ENCODE results near the gene BAX. TPM values are rescaled to one million over a fixed set of nuclear protein-coding genes. Genes with fewer than 3 reads are reported as not detected.
A peak's percentile ranks its signal among the peaks of the same experiment; 100 is the strongest.

The BAX gene
- total and polyA plus RNA-seq, 5 donors from 2014 or later: 47.9 to 92.8 (median 62.5) TPM

GRCh38 chr19:48985711-48986110 is 31.0 kb downstream of the BAX start:
- Histone ChIP-seq H3K4me3 (ENCODE audit: low read depth, low read length) (no peak overlapping the region), H3K27me3 (ENCODE audit: control insufficient read depth, insufficient read depth, low read length) (no peaks in the 10 kb centered on the region), H3K9me3 (ENCODE audit: control insufficient read depth in 2 of 2, low read length in 2 of 2) (no peaks in the 10 kb centered on the region), H3K4me1 (ENCODE audit: control insufficient read depth, insufficient read depth, low read length, poor library complexity, severe bottlenecking) (no peaks in the 10 kb centered on the region), H3K36me3 (ENCODE audit: control insufficient read depth, insufficient read depth, low read length) (peaks cover 12% of the 10 kb centered on the region), H3K27ac (ENCODE audit: insufficient read depth, low read length, poor library complexity, severe bottlenecking) (no peak overlapping the region)
- Mint-ChIP-seq H3K36me3 (peaks cover 34% of the 10 kb centered on the region), H3K4me3 (no peak overlapping the region), H3K27ac (no peak overlapping the region), H3K4me1 (peaks cover 0 to 14% (median 5%) of the 10 kb centered on the region in 4 donors), H3K27me3 (no peaks in the 10 kb centered on the region), H3K9me3 (no peaks in the 10 kb centered on the region)
- DNase-seq (no peak), ATAC-seq (ENCODE audit: low read depth in 2 of 2) (no peak)

DNA sequence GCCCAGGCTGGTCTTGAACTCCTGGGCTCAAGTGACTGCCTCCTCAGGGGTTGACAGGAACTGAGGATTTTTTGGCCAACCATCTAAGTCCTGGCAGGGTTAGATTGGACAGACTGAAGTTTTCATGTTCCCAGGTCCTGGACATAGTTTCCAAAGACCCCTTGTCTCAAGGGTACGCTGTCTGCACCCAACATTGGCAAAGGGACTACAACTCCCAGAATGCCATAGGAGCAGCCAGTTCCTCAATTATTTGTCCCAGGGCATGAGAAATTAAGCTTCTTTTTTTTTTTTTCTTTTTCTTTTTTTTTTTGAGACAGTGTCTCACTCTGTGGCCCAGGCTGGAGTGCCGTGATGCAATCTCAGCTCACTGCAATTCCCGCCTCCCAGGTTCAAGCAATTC is 31.5 kb downstream of the BAX start:
- peaks cover 0 to 19% (median 5%) of the 10 kb centered on the region in 4 donors for H3K4me1 Mint-ChIP-seq
- no peak overlapping the region for H3K4me3 Mint-ChIP-seq
- Histone ChIP-seq H3K27ac (ENCODE audit: insufficient read depth, low read length, poor library complexity, severe bottlenecking) (no peak overlapping the region), H3K27me3 (ENCODE audit: control insufficient read depth, insufficient read depth, low read length) (no peaks in the 10 kb centered on the region), H3K9me3 (ENCODE audit: control insufficient read depth in 2 of 2, low read length in 2 of 2) (no peaks in the 10 kb centered on the region), H3K4me1 (ENCODE audit: control insufficient read depth, insufficient read depth, low read length, poor library complexity, severe bottlenecking) (no peaks in the 10 kb centered on the region), H3K36me3 (ENCODE audit: control insufficient read depth, insufficient read depth, low read length) (peaks cover 12% of the 10 kb centered on the region), H3K4me3 (ENCODE audit: low read depth, low read length) (no peak overlapping the region)
- ATAC-seq (ENCODE audit: low read depth in 2 of 2): no peak
- H3K9me3 Mint-ChIP-seq: no peaks in the 10 kb centered on the region
- H3K36me3 Mint-ChIP-seq: peaks cover 34% of the 10 kb centered on the region
- H3K27me3 Mint-ChIP-seq: no peaks in the 10 kb centered on the region
- DNase-seq: no peak
- H3K27ac Mint-ChIP-seq: no peak overlapping the region

DNA sequence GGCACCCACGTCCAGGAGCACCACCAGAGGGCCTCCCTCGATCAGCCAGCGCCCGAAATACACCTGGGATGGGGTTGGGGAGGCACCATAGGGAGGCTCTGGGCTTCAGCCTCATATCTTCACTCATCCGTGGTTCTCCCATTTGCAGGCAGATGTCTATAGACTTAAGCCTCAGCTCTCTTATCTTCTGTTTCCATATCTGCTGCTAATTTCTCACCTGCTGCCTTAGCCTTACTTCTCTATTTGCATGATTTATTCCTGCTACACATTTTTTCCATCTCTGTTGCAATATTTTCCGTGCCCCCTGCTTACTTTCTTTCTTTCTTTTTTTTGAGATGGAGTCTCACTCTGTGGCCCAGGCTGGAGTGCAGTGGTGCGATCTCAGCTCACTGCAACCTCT is 32.6 kb downstream of the BAX start:
- H3K4me1 Mint-ChIP-seq: peaks cover 1 to 26% (median 8%) of the 10 kb centered on the region in 4 donors
- no peaks in the 10 kb centered on the region for H3K9me3 Mint-ChIP-seq
- no peaks in the 10 kb centered on the region for H3K27me3 Mint-ChIP-seq
- Histone ChIP-seq H3K4me3 (ENCODE audit: low read depth, low read length) (no peak overlapping the region), H3K27ac (ENCODE audit: insufficient read depth, low read length, poor library complexity, severe bottlenecking) (no peak overlapping the region), H3K27me3 (ENCODE audit: control insufficient read depth, insufficient read depth, low read length) (no peaks in the 10 kb centered on the region), H3K9me3 (ENCODE audit: control insufficient read depth in 2 of 2, low read length in 2 of 2) (no peaks in the 10 kb centered on the region), H3K36me3 (ENCODE audit: control insufficient read depth, insufficient read depth, low read length) (peaks cover 12% of the 10 kb centered on the region), H3K4me1 (ENCODE audit: control insufficient read depth, insufficient read depth, low read length, poor library complexity, severe bottlenecking) (peaks cover 11% of the 10 kb centered on the region)
- H3K4me3 Mint-ChIP-seq: peak overlapping the region in 1 of 4 donors; percentile 24
- no peak for DNase-seq
- peaks cover 25% of the 10 kb centered on the region for H3K36me3 Mint-ChIP-seq
- no peak for ATAC-seq (ENCODE audit: low read depth in 2 of 2)
- H3K27ac Mint-ChIP-seq: peak overlapping the region in 1 of 3 donors; percentile 36

DNA sequence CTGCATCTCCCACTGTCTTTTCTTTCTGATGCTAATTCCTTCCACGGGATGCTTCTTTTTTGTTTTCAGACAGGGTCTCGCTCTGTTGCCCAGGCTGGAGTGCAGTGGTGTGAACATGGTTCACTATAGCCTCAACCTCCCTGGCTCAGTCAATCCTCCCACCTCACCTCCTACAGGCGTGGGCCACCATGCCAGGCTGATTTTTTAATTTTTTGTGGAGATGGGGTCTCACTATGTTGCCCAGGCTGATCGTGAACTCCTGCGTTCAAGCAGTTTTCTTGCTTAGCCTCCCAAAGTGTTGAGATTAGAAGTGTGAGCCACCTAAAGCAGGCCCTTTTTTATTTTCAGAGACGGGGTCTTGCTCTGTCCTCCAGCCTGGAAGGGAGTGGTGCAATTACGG is 33.6 kb downstream of the BAX start:
- peaks cover 19% of the 10 kb centered on the region for H3K36me3 Mint-ChIP-seq
- no peaks in the 10 kb centered on the region for H3K27me3 Mint-ChIP-seq
- Histone ChIP-seq H3K9me3 (ENCODE audit: control insufficient read depth in 2 of 2, low read length in 2 of 2) (no peaks in the 10 kb centered on the region), H3K27ac (ENCODE audit: insufficient read depth, low read length, poor library complexity, severe bottlenecking) (no peak overlapping the region), H3K36me3 (ENCODE audit: control insufficient read depth, insufficient read depth, low read length) (peaks cover 8% of the 10 kb centered on the region), H3K4me1 (ENCODE audit: control insufficient read depth, insufficient read depth, low read length, poor library complexity, severe bottlenecking) (peaks cover 18% of the 10 kb centered on the region), H3K4me3 (ENCODE audit: low read depth, low read length) (no peak overlapping the region), H3K27me3 (ENCODE audit: control insufficient read depth, insufficient read depth, low read length) (no peaks in the 10 kb centered on the region)
- no peak for ATAC-seq (ENCODE audit: low read depth in 2 of 2)
- no peaks in the 10 kb centered on the region for H3K9me3 Mint-ChIP-seq
- H3K4me1 Mint-ChIP-seq: peaks cover 4 to 30% (median 15%) of the 10 kb centered on the region in 4 donors
- DNase-seq: no peak
- peak overlapping the region in 1 of 3 donors; percentile 93 for H3K27ac Mint-ChIP-seq
- H3K4me3 Mint-ChIP-seq: peak overlapping the region in 1 of 4 donors; percentile 43

- no peaks in the 10 kb centered on the region for H3K27me3 Mint-ChIP-seq
- Histone ChIP-seq H3K27ac (ENCODE audit: insufficient read depth, low read length, poor library complexity, severe bottlenecking) (no peak overlapping the region), H3K4me3 (ENCODE audit: low read depth, low read length) (no peak overlapping the region), H3K9me3 (ENCODE audit: control insufficient read depth in 2 of 2, low read length in 2 of 2) (no peaks in the 10 kb centered on the region), H3K36me3 (ENCODE audit: control insufficient read depth, insufficient read depth, low read length) (peaks cover 4% of the 10 kb centered on the region), H3K4me1 (ENCODE audit: control insufficient read depth, insufficient read depth, low read length, poor library complexity, severe bottlenecking) (peaks cover 19% of the 10 kb centered on the region), H3K27me3 (ENCODE audit: control insufficient read depth, insufficient read depth, low read length) (no peaks in the 10 kb centered on the region)
- H3K9me3 Mint-ChIP-seq: no peaks in the 10 kb centered on the region
- ATAC-seq (ENCODE audit: low read depth in 2 of 2) (no peak), DNase-seq (no peak)
- H3K4me1 Mint-ChIP-seq: peaks cover 4 to 36% (median 19%) of the 10 kb centered on the region in 4 donors
- H3K4me3 Mint-ChIP-seq: no peak overlapping the region
- H3K36me3 Mint-ChIP-seq: peaks cover 17% of the 10 kb centered on the region
- H3K27ac Mint-ChIP-seq: no peak overlapping the region
Measured at GRCh38 chr19:48988860-48989259, 34.2 kb downstream of the BAX start.

DNA sequence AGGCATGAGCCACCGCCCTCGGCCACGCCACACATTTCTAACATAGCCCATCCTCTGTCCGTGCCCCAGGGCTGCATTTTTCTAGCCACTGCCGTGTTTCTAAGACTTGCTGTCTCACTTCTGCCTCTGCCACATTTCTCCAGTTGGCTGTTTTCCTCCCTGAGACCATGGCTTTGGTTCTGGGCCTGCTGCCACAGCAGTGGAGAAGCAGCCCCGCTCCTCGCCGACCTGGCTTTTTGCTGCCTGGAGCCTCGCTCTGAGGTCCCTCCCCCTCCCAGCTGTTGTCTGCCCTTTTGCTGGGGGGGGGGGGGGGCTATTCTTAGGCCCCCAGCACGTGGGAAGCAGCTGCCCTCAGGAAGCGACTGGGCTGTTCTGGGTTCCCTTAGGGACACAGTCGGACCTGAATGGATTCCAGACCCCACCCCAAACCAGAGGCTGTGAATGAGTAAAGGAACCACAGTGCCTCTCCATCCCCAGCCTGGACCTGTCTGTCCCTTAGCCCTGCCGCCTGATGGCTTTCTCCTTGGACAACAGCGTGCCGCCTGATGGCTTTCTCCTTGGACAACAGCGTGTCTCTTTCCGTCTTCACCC is 35.1 kb downstream of the BAX start:
- Histone ChIP-seq H3K4me1 (ENCODE audit: control insufficient read depth, insufficient read depth, low read length, poor library complexity, severe bottlenecking) (peaks cover 29% of the 10 kb centered on the region), H3K27me3 (ENCODE audit: control insufficient read depth, insufficient read depth, low read length) (no peaks in the 10 kb centered on the region), H3K36me3 (ENCODE audit: control insufficient read depth, insufficient read depth, low read length) (peaks cover 4% of the 10 kb centered on the region), H3K4me3 (ENCODE audit: low read depth, low read length) (no peak overlapping the region), H3K9me3 (ENCODE audit: control insufficient read depth in 2 of 2, low read length in 2 of 2) (no peaks in the 10 kb centered on the region), H3K27ac (ENCODE audit: insufficient read depth, low read length, poor library complexity, severe bottlenecking) (no peak overlapping the region)
- no peaks in the 10 kb centered on the region for H3K27me3 Mint-ChIP-seq
- peak overlapping the region in 2 of 4 donors; percentile 29 to 43 for H3K4me3 Mint-ChIP-seq
- H3K27ac Mint-ChIP-seq: peak overlapping the region in 1 of 3 donors; percentile 74
- DNase-seq (no peak), ATAC-seq (ENCODE audit: low read depth in 2 of 2) (no peak)
- H3K36me3 Mint-ChIP-seq: peaks cover 17% of the 10 kb centered on the region
- H3K9me3 Mint-ChIP-seq: no peaks in the 10 kb centered on the region
- peaks cover 4 to 44% (median 26%) of the 10 kb centered on the region in 4 donors for H3K4me1 Mint-ChIP-seq

- Histone ChIP-seq H3K4me1 (ENCODE audit: control insufficient read depth, insufficient read depth, low read length, poor library complexity, severe bottlenecking) (peaks cover 30% of the 10 kb centered on the region), H3K9me3 (ENCODE audit: control insufficient read depth in 2 of 2, low read length in 2 of 2) (no peaks in the 10 kb centered on the region), H3K27ac (ENCODE audit: insufficient read depth, low read length, poor library complexity, severe bottlenecking) (no peak overlapping the region), H3K4me3 (ENCODE audit: low read depth, low read length) (no peak overlapping the region), H3K36me3 (ENCODE audit: control insufficient read depth, insufficient read depth, low read length) (peaks cover 4% of the 10 kb centered on the region), H3K27me3 (ENCODE audit: control insufficient read depth, insufficient read depth, low read length) (no peaks in the 10 kb centered on the region)
- Mint-ChIP-seq H3K36me3 (peaks cover 17% of the 10 kb centered on the region), H3K4me3 (peak overlapping the region in 3 of 4 donors; percentile 12 to 43 (median 27)), H3K4me1 (peaks cover 9 to 50% (median 30%) of the 10 kb centered on the region in 4 donors), H3K27ac (peak overlapping the region in 2 of 3 donors; percentile 65 to 74), H3K9me3 (no peaks in the 10 kb centered on the region), H3K27me3 (no peaks in the 10 kb centered on the region)
- no peak for ATAC-seq (ENCODE audit: low read depth in 2 of 2)
- DNase-seq: no peak
Measured at GRCh38 chr19:48990400-48990799, 35.7 kb downstream of the BAX start.

GRCh38 chr19:48991011-48991609 is 36.4 kb downstream of the BAX start:
- Mint-ChIP-seq H3K9me3 (no peaks in the 10 kb centered on the region), H3K27ac (peak overlapping the region in 2 of 3 donors; percentile 32 to 93), H3K4me3 (peak overlapping the region in 3 of 4 donors; percentile 19 to 54 (median 43)), H3K36me3 (peaks cover 17% of the 10 kb centered on the region), H3K4me1 (peaks cover 9 to 50% (median 30%) of the 10 kb centered on the region in 4 donors), H3K27me3 (no peaks in the 10 kb centered on the region)
- H3K27ac ChIP-seq (ENCODE audit: insufficient read depth, low read length, poor library complexity, severe bottlenecking): no peak overlapping the region
- H3K4me1 ChIP-seq (ENCODE audit: control insufficient read depth, insufficient read depth, low read length, poor library complexity, severe bottlenecking): peaks cover 30% of the 10 kb centered on the region
- peaks cover 4% of the 10 kb centered on the region for H3K36me3 ChIP-seq (ENCODE audit: control insufficient read depth, insufficient read depth, low read length)
- no peak overlapping the region for H3K4me3 ChIP-seq (ENCODE audit: low read depth, low read length)
- no peak for DNase-seq
- no peak for ATAC-seq (ENCODE audit: low read depth in 2 of 2)
- no peaks in the 10 kb centered on the region for H3K27me3 ChIP-seq (ENCODE audit: control insufficient read depth, insufficient read depth, low read length)
- no peaks in the 10 kb centered on the region for H3K9me3 ChIP-seq (ENCODE audit: control insufficient read depth in 2 of 2, low read length in 2 of 2)

Measured in CD4-positive, CD25-positive, alpha-beta regulatory T cell (primary cell).